NCI-H82 (cell line): ENCODE measurements around the gene GTPBP1.

ENCODE experiments used
- DNase-seq: peaks from one replicate; lab custom pipeline; 2025; lab: John Stamatoyannopoulos, UW

The GTPBP1 gene

DNA sequence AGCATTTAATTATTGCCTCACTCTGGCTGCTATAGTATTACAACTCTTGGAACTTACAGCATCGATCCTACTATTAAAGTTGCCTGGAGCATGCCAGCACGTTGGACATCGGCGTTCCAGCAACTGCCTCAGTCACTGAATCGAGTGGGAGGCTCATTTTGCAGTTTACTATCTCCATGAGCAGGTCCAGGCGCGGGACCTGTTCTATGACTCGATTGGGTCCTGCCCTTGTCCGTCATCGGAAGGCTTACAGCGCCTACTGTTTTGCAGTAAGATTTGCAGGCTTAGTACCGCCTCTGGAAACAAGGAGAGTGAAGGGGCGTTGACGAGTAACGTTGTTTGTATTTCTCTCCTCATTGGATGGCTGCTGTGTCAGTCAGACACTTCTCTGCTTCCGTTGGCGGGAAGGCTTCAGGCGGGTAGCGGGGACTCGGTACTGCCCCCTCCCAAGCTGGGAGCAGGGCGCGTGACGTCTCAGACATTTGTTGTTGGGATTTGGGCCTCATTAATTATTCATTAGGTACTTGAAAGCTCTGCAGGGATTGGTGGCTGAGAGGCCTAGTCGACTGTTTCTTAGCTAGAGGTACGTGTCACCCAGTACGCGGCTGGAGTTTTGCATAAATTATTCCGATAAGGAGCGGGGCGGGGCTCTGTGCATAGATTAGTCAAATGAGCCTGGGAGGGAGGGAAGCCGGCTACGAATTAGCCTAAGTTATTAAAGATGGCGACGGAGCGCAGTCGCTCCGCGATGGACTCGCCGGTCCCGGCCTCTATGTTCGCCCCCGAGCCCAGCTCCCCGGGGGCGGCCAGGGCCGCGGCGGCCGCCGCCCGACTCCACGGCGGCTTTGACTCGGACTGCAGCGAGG lies at the start of gene GTPBP1:
Gene GTPBP1 (plus strand): TSS at position 710 of the 866 bp plus-strand sequence. CDS start 12 bp downstream, at position 722.
- DNase-seq = peak; percentile 100

GRCh38 chr22:38656256-38657044 lies 49.3 kb upstream of the GTPBP1 start, which contains the start of the genes CBY1 and FAM227A:
TSS of gene CBY1 (plus strand) at chr22:38656638. CDS start at chr22:38668055, 11,417 bp downstream.
TSS of gene FAM227A (minus strand) at chr22:38656392. CDS start at chr22:38650168, 6,224 bp downstream.
- DNase-seq = peak; percentile 89

- DNase-seq = peak; percentile 77
Measured at GRCh38 chr22:38657045-38657909, 48.5 kb upstream of the GTPBP1 start.

- no peak for DNase-seq
Measured at GRCh38 chr22:38674888-38675287, 30.9 kb upstream of the GTPBP1 start.

DNA sequence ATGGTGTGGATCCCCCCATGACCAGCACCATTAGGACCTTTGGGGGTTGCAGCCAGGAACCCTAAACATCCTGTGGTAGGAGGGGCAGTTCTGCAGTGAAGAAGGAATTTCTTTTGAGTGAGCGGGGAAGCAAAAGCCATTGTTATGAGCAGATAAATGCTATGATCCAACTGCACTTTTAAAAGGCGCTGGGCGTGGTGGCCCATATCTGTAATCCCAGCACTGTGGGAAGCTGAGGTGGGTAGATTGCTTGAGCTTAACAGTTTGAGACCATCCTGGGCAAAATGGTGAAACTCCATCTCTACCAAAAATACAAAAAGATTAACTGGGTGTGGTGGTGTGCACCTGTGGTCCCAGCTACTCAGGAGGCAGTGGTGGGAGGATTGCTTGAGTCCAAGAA lies 29.9 kb upstream of the GTPBP1 start:
- no peak for DNase-seq

DNA sequence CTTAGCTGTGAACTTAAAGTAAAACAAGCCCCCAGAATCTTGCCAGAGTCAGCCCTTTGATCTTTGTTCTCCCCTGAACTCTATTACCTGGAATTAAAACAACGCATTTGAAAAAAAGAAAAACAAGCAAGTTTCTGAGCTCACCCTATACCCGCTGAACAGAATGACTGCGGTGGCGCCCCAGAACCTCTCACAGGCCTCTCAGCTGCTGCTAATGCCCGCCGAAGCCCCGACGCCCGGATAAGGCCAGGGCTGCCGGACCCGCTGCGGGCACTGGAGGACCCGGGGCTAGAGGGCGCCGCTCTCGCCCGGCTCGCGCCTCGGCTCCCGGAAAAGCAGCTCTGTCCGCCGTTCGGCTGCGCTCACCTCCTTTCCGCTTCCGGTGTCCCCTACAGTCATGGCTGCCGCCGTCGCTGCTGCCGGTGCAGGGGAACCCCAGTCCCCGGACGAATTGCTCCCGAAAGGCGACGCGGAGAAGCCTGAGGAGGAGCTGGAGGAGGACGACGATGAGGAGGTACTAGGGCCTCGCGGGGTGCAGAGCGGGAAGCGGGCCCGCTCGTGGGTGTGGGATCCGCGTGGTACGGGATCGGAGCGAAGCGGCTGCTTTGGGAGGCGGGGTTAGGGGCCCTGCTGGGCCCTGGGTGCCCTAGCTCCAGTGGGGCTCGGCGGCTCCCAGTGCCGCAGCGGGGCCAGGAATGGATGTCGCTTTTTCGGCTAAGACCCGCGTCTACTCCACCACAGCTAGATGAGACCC lies 24.0 kb upstream of the GTPBP1 start, which contains the start of gene TOMM22:
Gene TOMM22 (plus strand): TSS at position 376 of the 754 bp plus-strand sequence. CDS start 22 bp downstream, at position 398.
- DNase-seq = peak; percentile 87

DNA sequence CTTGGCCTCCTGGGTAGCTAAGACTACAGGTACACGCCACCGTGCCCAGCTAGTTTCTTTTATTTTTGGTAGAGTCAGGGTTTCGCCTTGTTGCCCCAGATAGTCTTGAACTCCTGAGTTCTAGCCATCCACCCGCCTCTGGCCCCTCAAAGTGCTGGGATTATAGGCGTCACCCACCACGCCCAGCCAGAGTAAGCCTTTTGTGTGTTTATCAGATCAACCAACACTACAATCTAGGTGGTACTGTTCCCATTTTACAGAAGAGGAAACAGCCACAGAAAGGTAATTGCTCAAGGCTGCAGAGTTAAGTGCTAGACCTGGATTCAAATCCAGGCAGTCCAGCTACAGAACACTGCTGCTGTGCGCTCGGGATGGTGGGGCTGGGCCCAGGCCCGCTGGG lies 20.8 kb upstream of the GTPBP1 start:
- no peak for DNase-seq

DNA sequence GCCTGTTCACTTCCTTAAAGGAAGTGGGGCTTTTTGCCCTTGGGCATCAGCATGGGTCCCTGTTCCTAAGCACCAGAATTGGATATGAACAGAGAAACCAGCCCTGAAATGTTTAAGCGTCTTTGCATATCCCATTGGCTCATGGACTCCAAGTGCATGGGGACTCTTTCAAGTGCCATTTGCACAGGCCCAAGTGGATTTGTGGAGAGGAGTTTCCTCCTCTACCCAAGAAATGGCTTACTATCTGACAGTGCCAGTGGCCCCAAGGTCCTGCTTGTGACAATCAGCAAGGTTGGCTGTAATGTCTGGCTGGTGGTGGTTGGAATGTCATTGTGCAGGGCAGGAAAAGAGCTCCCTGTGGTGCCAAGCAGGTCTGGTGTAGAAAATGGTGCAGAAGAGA lies 20.0 kb upstream of the GTPBP1 start:
- DNase-seq = no peak

DNA sequence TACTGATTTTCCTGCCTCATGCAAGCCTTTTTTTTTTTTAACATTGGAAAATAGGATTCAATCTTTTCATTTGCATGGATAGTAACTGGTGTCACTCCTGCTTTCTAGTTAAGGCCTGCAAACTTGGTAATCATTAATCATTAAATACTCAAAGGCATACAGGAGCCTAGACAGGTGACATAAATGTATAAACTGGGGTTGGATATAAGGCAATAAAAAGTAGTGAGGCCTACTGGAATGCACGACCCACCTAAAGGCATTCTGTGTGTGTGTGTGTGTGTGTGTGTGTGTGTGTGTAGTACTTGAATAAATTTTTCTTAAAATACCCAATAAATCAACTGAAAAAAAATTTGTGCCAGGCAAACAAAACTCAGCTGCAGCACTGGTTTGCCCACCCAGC lies 16.1 kb upstream of the GTPBP1 start:
- no peak for DNase-seq

DNA sequence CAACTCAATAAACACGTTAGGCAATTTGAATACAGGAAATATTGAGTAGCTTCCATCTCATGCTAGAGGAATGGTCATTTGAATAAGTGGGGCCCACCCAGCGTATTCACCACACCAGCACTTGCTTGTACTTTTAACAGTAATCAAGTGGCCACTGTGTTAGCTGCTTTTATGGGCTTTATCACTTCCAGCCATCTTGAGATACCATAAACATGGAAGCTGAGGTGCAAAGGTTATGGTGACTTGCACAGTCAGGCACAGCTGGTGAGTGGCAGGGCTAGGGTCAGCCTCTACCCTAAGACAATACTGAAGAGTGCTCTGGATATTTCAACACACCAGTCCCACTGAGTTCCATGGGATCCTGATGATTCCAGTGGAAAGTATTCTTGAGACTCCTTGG lies 11.7 kb upstream of the GTPBP1 start:
- no peak for DNase-seq

GRCh38 chr22:38694940-38695339 lies 10.8 kb upstream of the GTPBP1 start:
- DNase-seq = no peak

- no peak for DNase-seq
Measured at GRCh38 chr22:38696606-38697424, 8.9 kb upstream of the GTPBP1 start.

DNA sequence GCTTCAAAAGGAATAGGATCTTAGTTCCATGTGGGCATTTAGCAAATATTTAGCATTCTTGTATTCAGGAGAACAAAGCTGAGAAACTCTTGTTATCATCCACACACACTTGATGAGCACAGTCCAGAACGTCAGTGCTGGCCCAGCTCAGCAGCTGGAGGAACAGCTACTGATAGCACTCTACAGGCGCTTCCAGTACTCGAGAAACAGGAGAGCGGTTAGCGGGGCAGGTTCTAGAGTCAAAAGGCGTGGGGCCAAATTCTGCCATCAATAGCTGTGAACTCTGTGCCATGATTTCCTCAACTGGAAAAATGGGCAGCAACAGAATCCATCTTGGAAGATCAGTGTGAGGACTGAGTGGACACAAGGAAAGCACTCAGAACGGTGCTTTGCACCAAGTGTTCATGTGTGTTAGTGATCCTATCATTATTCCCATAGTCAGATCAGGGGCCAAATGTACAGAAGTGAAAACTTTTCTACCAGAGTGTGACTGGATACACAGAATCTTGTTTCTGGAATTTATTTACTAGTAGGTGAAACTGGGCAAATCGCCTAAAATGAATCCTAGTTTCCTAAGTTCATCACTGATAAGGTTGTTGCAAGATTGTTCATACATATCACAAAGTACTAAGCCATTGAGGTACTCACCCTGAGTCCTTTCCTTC lies 8.2 kb upstream of the GTPBP1 start:
- no peak for DNase-seq

DNA sequence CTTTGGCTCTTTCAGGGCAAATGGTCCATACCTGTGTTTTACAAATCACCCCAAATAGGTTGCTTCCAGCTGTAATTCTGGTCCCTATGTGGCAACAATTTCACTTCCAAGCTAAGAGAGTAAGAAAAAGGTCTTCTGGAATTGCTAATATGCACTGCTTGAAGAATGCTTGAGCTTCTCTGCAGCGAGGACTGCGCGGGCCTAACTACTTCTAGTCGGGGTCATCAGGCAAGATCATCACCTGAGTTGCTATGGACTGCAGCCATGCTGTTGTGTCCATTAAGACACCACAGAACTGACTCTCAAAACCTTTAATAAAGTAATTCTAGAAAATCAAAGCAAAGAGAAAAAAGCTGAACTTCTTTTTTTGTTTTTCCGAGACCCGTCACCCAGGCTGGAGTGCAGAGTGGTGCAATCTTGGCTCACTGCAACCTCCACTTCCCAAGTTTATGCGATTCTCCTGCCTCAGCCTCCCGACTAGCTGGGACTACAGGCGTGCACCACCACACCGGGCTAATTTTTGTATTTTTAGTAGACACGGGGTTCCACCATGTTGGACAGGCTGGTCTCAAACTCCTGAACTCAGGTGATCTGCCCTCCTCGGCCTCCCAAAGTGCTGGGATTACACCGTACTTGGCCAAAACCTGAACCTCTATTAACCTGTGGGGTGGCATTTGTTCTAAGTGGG lies 7.2 kb upstream of the GTPBP1 start:
- DNase-seq = no peak

DNA sequence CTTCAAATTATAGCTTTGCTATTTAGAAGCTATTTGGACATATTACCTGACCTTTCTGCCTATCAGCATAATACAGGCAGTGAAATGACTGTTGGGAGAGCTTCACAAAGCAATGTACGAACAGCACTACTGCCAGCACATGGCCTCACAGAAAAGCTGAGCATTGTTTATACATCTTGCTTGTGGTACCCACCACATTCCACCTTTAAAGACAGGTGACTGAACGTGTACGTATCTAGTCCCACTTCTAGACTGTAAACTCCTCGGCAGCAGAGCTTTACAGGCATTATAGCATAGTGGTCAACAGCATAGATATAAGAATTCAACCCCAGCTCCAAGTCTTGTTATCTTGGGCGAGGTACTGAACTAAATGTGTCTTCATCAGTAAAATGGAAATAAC lies 6.6 kb upstream of the GTPBP1 start:
- DNase-seq = no peak

DNA sequence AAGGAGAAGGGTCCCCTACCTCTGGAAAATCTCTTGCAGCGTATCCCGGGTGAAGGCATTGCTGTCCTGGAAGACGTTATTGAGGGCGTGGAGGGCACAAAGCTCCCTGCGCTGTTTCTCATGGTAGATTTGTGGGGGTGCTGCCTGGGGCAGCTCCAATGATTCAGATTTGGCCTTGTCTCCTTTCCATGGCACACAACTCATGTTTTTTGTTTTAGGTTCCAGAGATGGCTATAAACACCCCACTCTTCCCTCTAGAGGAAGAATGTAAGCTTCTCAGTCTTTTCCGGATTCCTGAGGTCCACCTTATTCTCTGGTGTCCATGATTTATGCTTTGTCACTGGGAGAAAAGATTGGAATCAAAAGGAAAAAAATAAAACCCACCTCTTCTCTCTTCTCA lies 6.0 kb upstream of the GTPBP1 start:
- DNase-seq = no peak

- peak; percentile 50 for DNase-seq
Measured at GRCh38 chr22:38700270-38700788, 5.4 kb upstream of the GTPBP1 start.

DNA sequence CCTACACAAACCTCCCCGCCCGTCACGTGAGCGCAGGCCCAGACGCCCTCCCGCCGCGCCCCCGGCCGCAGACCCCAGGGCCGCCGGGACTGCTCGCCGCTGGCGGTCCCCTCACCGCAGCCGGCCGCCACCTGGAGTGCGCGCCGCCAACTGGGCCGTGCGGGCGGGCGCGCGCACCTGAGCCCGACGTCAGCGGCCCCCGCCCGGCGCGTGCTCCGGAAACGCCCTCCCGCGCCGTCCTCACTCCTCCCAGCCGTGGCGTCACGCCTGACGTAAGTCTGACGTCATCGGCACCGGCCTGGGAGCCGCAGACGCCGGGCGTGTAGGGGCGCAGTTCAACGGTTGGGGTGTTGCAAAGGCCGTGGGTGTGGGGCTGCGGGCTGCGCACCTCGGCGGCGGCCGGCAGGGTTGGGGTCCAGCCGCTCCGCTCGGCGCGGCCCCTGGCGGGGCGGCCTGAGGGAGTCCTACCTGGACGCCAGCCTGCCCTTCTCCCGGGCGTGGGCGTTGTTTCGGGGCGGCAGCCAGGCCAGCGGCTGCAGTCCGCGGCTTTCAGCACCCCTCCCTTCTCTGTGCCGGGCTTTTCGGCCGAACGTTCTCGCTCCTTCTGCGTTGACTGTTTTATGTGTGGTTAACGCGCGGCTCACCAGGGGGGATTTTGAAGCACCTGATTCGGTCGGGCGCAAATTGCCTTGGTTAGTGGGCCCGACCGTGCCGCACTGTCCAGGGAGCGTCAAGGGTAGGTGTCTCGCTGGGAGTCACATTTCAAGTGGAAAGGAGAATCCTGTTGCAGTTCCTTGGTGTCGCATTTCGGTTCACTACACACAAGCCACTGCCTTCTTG lies 4.7 kb upstream of the GTPBP1 start, which contains the start of gene JOSD1:
Gene JOSD1 (minus strand): TSS at position 155 of the 840 bp plus-strand sequence. CDS start 956 bp downstream, outside the sequence.
- DNase-seq = peak; percentile 89
